Esophagus muscularis mucosa (tissue), 4 donors: ENCODE measurements around the gene MED31. TPM values are rescaled to one million over a fixed set of nuclear protein-coding genes. Genes with fewer than 3 reads are reported as not detected.

Experiments used
- DNase-seq: peaks from one replicate; pipeline ENCODE4 v3.0.0-alpha.2; 2017; ENCODE audit errors: extremely low spot score
- H3K27ac ChIP-seq, 4 donors: fragments of 200-600 bp; sonication (generic); replicated peaks in 1 of 4; 1 replicate in 3 of 4; 2 replicates in 1 of 4; pipeline ENCODE4 v1.5.1; 2016 to 2019; ENCODE audit warnings: mild to moderate bottlenecking in 1 of 4
- H3K27me3 ChIP-seq, 4 donors: fragments of 200-600 bp; sonication (generic); one replicate each; pipeline versions ENCODE4 v1.5.1 to v1.6.0; 2016 to 2019
- H3K36me3 ChIP-seq, 4 donors: fragments of 200-600 bp; sonication (generic); one replicate each; pipeline ENCODE4 v1.5.1; 2016 to 2019
- H3K4me1 ChIP-seq, 4 donors: fragments of 200-600 bp; sonication (generic); one replicate each; pipeline ENCODE4 v1.5.1; 2016 to 2019
- H3K4me3 ChIP-seq, 4 donors: fragments of 200-600 bp; sonication (generic); 1 replicate in 2 of 4; 2 replicates in 2 of 4; pipeline ENCODE4 v1.5.1; 2016 to 2019; ENCODE audit warnings: mild to moderate bottlenecking in 4 of 4, moderate library complexity in 1 of 4
- H3K9me3 ChIP-seq, 4 donors: fragments of 200-600 bp; sonication (generic); 1 replicate in 3 of 4; 2 replicates in 1 of 4; pipeline ENCODE4 v1.5.1; 2016 to 2019
- CTCF ChIP-seq, 3 experiments: fragments of 200-600 bp in 2 of 3; fragments of 450-650 bp in 1 of 3; sonication (generic) in 2 of 3; IDR thresholded peaks; one replicate each; pipeline ENCODE4 v1.5.1; 2017 to 2019; ENCODE audit warnings: antibody characterized with exemption in 3 of 3, mild to moderate bottlenecking in 2 of 3, moderate library complexity in 1 of 3
- EP300 ChIP-seq: sonication (generic); formaldehyde crosslinking; IDR thresholded peaks from one replicate; pipeline ENCODE4 v1.6.1; 2017; ENCODE audit warnings: antibody characterized with exemption
- POLR2A ChIP-seq: fragments of 450-650 bp; IDR thresholded peaks from one replicate; pipeline ENCODE4 v1.6.1; 2017; ENCODE audit warnings: antibody characterized with exemption, moderate library complexity, mild to moderate bottlenecking, low read depth
- POLR2AphosphoS5 ChIP-seq, 2 donors: sonication (generic); formaldehyde crosslinking; IDR thresholded peaks; one replicate each; pipeline ENCODE4 v1.6.1; 2017; ENCODE audit warnings: antibody characterized with exemption in 2 of 2
- WGBS: methylation state at CpG from one replicate; pipeline ENCODE4 v1.1.5; 2018; 5-methylcytosine and 5-hydroxymethylcytosine counted together
- intact Hi-C: fragments of 100-400 bp; cut with DNase I; formaldehyde crosslinking; loops from one replicate; pipeline ENCODE4 v1.15.1; 2023
- total RNA-seq, 4 donors: library from RNA; depleted of rRNA; stranded (reverse); fragments of >200 nt; gene quantifications; one replicate each; pipeline versions ENCODE4 v1.1.0 to v1.2.1, GENCODE V29; 2016

The MED31 gene
- total RNA-seq, 4 donors from 2014 or later, result 4.5 to 8.7 (median 6.9) TPM

- WGBS, result 65% methylated on average over 4 of the region's 4 CpGs
- H3K27me3 ChIP-seq, result peaks cover 0 to 56% (median 0%) of the 10 kb centered on the region in 4 donors
- H3K9me3 ChIP-seq, result no peaks in the 10 kb centered on the region
- no peak for DNase-seq
- H3K27ac ChIP-seq, result no peak overlapping the region
- TF ChIP-seq EP300 (no peak), POLR2A (no peak), POLR2AphosphoS5 (IDR thresholded peaks at IDR 0.05) (no peak), CTCF (IDR thresholded peaks at IDR 0.05) (no peak)
- no peaks in the 10 kb centered on the region for H3K4me1 ChIP-seq
- H3K4me3 ChIP-seq, result no peak overlapping the region
- no peaks in the 10 kb centered on the region for H3K36me3 ChIP-seq
- intact Hi-C loops, result no loop called here
These were observed 29.8 kb upstream of the MED31 start for GRCh38 chr17:6681176-6681575.

DNA sequence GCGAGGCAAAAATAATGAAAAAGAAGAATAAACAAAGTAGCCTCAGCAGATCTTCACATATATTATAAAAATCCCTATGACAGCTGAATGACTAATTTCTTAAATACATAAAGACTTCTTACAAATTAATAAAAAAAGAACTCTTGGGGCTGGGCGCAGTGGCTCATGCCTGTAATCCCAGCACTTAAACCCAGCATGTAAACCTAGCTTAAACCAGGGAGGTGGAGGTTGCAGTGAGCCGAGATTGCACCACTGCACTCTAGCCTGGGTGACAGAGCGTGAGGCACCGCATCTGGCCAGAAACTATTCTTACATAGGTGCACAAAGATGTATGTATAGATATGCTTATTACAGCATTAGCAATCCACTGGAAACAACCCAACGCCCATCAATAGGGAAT lies 27.8 kb upstream of the MED31 start:
- no peaks in the 10 kb centered on the region for H3K9me3 ChIP-seq
- no peak for DNase-seq
- H3K4me3 ChIP-seq, result no peak overlapping the region
- no peak overlapping the region for H3K27ac ChIP-seq
- no peaks in the 10 kb centered on the region for H3K4me1 ChIP-seq
- 75% methylated on average over 6 of the region's 6 CpGs for WGBS
- TF ChIP-seq EP300, result no peak
- no peak for TF ChIP-seq POLR2AphosphoS5 (IDR thresholded peaks at IDR 0.05)
- TF ChIP-seq CTCF (IDR thresholded peaks at IDR 0.05), result no peak
- TF ChIP-seq POLR2A, result no peak
- no peaks in the 10 kb centered on the region for H3K36me3 ChIP-seq
- intact Hi-C loops, result no loop called here
- H3K27me3 ChIP-seq, result peaks cover 0 to 39% (median 0%) of the 10 kb centered on the region in 4 donors

DNA sequence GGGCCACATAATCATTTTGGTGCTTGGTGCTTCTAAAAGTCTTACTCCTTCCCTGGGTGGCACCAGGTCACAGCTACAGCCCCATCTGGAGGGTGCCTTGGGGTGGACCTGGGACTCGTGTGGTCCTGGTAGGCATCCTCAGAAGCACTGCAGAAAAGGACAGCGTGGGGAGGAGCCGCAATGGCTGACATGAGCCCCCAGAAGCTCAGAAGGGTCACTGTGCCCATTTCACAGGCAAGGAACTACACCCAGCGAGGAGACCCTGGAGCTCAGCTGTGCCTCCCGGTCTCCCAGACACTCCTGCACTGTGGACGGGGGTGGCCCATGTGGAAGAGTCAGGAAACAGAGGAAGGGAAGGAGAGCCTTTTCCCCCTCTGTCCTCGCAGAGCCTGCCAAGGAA lies 26.5 kb upstream of the MED31 start:
- Histone ChIP-seq H3K36me3 (no peaks in the 10 kb centered on the region), H3K27ac (no peak overlapping the region), H3K27me3 (peaks cover 0 to 34% (median 0%) of the 10 kb centered on the region in 4 donors), H3K4me1 (no peaks in the 10 kb centered on the region), H3K9me3 (no peaks in the 10 kb centered on the region), H3K4me3 (no peak overlapping the region)
- DNase-seq, result no peak
- WGBS, result 74% methylated on average over 7 of the region's 7 CpGs
- intact Hi-C loops, result no loop called here
- TF ChIP-seq POLR2A (no peak), POLR2AphosphoS5 (IDR thresholded peaks at IDR 0.05) (no peak), CTCF (IDR thresholded peaks at IDR 0.05) (no peak), EP300 (no peak)

GRCh38 chr17:6677158-6677831 lies 25.9 kb upstream of the MED31 start:
- H3K27me3 ChIP-seq, result peaks cover 0 to 30% (median 0%) of the 10 kb centered on the region in 4 donors
- no peak overlapping the region for H3K27ac ChIP-seq
- 77% methylated on average over 4 of the region's 16 CpGs for WGBS
- H3K4me1 ChIP-seq, result no peaks in the 10 kb centered on the region
- H3K9me3 ChIP-seq, result no peaks in the 10 kb centered on the region
- intact Hi-C loops, result no loop called here
- DNase-seq, result no peak
- H3K36me3 ChIP-seq, result no peaks in the 10 kb centered on the region
- TF ChIP-seq EP300 (no peak), POLR2AphosphoS5 (IDR thresholded peaks at IDR 0.05) (no peak), CTCF (IDR thresholded peaks at IDR 0.05) (no peak), POLR2A (no peak)
- H3K4me3 ChIP-seq, result no peak overlapping the region

- peaks cover 0 to 27% (median 0%) of the 10 kb centered on the region in 4 donors for H3K27me3 ChIP-seq
- intact Hi-C loops, result no loop called here
- no peak overlapping the region for H3K27ac ChIP-seq
- no peaks in the 10 kb centered on the region for H3K4me1 ChIP-seq
- H3K9me3 ChIP-seq, result no peaks in the 10 kb centered on the region
- DNase-seq, result no peak
- H3K4me3 ChIP-seq, result no peak overlapping the region
- TF ChIP-seq CTCF (IDR thresholded peaks at IDR 0.05) (no peak), POLR2AphosphoS5 (IDR thresholded peaks at IDR 0.05) (no peak), EP300 (no peak), POLR2A (no peak)
- no peaks in the 10 kb centered on the region for H3K36me3 ChIP-seq
- WGBS, result 69% methylated on average over 6 of the region's 6 CpGs
These were observed 25.4 kb upstream of the MED31 start for GRCh38 chr17:6676802-6677157.
